Measurements from ENCODE around the gene PLEKHM3.

PLEKHM3 gene

GRCh38 chr2:207808119-207808518, 217.2 kb downstream of the PLEKHM3 start:
- H3K27ac Mint-ChIP-seq: no peak overlapping the region

GRCh38 chr2:207807516-207807915, 217.8 kb downstream of the PLEKHM3 start:
- no peak overlapping the region for H3K4me3 Mint-ChIP-seq
- peaks cover 6% of the 10 kb centered on the region for H3K4me1 Mint-ChIP-seq (ENCODE audit: low read depth)
- H3K9me3 Mint-ChIP-seq: no peaks in the 10 kb centered on the region
- H3K36me3 Mint-ChIP-seq (ENCODE audit: low read depth): no peaks in the 10 kb centered on the region
- H3K27ac Mint-ChIP-seq: no peak overlapping the region
- H3K27me3 Mint-ChIP-seq (ENCODE audit: low read depth): peaks cover 6% of the 10 kb centered on the region

More at GRCh38 chr2:207808119-207808518, 217.2 kb downstream of the PLEKHM3 start:
- Mint-ChIP-seq H3K36me3 (ENCODE audit: low read depth) (no peaks in the 10 kb centered on the region), H3K4me3 (no peak overlapping the region), H3K4me1 (ENCODE audit: low read depth) (peaks cover 6% of the 10 kb centered on the region), H3K9me3 (no peaks in the 10 kb centered on the region), H3K27me3 (ENCODE audit: low read depth) (peaks cover 6% of the 10 kb centered on the region)

- peaks cover 6% of the 10 kb centered on the region for H3K4me1 Mint-ChIP-seq (ENCODE audit: low read depth)
- peaks cover 4% of the 10 kb centered on the region for H3K27me3 Mint-ChIP-seq (ENCODE audit: low read depth)
- no peaks in the 10 kb centered on the region for H3K9me3 Mint-ChIP-seq
- H3K4me3 Mint-ChIP-seq: no peak overlapping the region
- H3K36me3 Mint-ChIP-seq (ENCODE audit: low read depth): no peaks in the 10 kb centered on the region
- H3K27ac Mint-ChIP-seq: no peak overlapping the region
Observed at GRCh38 chr2:207805566-207806226, 219.6 kb downstream of the PLEKHM3 start.

GRCh38 chr2:207802650-207803049, 222.7 kb downstream of the PLEKHM3 start:
- Mint-ChIP-seq H3K4me3 (no peak overlapping the region), H3K36me3 (ENCODE audit: low read depth) (no peaks in the 10 kb centered on the region), H3K27ac (no peak overlapping the region), H3K27me3 (ENCODE audit: low read depth) (peaks cover 4% of the 10 kb centered on the region), H3K9me3 (no peaks in the 10 kb centered on the region), H3K4me1 (ENCODE audit: low read depth) (peaks cover 6% of the 10 kb centered on the region)

GRCh38 chr2:207801259-207801658, 224.1 kb downstream of the PLEKHM3 start:
- H3K27me3 Mint-ChIP-seq (ENCODE audit: low read depth): peaks cover 4% of the 10 kb centered on the region
- no peak overlapping the region for H3K27ac Mint-ChIP-seq
- H3K4me3 Mint-ChIP-seq: no peak overlapping the region
- no peaks in the 10 kb centered on the region for H3K9me3 Mint-ChIP-seq
- H3K36me3 Mint-ChIP-seq (ENCODE audit: low read depth): no peaks in the 10 kb centered on the region
- peaks cover 4% of the 10 kb centered on the region for H3K4me1 Mint-ChIP-seq (ENCODE audit: low read depth)

GRCh38 chr2:207796585-207797350, 228.6 kb downstream of the PLEKHM3 start:
- Mint-ChIP-seq H3K4me3 (no peak overlapping the region), H3K27ac (no peak overlapping the region), H3K9me3 (no peaks in the 10 kb centered on the region), H3K36me3 (ENCODE audit: low read depth) (no peaks in the 10 kb centered on the region), H3K27me3 (ENCODE audit: low read depth) (peaks cover 2% of the 10 kb centered on the region), H3K4me1 (ENCODE audit: low read depth) (peaks cover 3% of the 10 kb centered on the region)

- Mint-ChIP-seq H3K9me3 (no peaks in the 10 kb centered on the region), H3K4me3 (no peak overlapping the region), H3K36me3 (ENCODE audit: low read depth) (no peaks in the 10 kb centered on the region), H3K4me1 (ENCODE audit: low read depth) (peaks cover 3% of the 10 kb centered on the region), H3K27ac (no peak overlapping the region), H3K27me3 (ENCODE audit: low read depth) (peaks cover 6% of the 10 kb centered on the region)
Observed at GRCh38 chr2:207792244-207792785, 233.0 kb downstream of the PLEKHM3 start.

GRCh38 chr2:207791579-207792243, 233.6 kb downstream of the PLEKHM3 start:
- peaks cover 8% of the 10 kb centered on the region for H3K27me3 Mint-ChIP-seq (ENCODE audit: low read depth)
- H3K4me1 Mint-ChIP-seq (ENCODE audit: low read depth): peaks cover 3% of the 10 kb centered on the region
- no peak overlapping the region for H3K4me3 Mint-ChIP-seq
- no peaks in the 10 kb centered on the region for H3K36me3 Mint-ChIP-seq (ENCODE audit: low read depth)
- no peak overlapping the region for H3K27ac Mint-ChIP-seq
- no peaks in the 10 kb centered on the region for H3K9me3 Mint-ChIP-seq

GRCh38 chr2:207790898-207791297, 234.4 kb downstream of the PLEKHM3 start:
- H3K4me1 Mint-ChIP-seq (ENCODE audit: low read depth): peaks cover 3% of the 10 kb centered on the region
- no peaks in the 10 kb centered on the region for H3K36me3 Mint-ChIP-seq (ENCODE audit: low read depth)
- no peak overlapping the region for H3K27ac Mint-ChIP-seq
- no peaks in the 10 kb centered on the region for H3K9me3 Mint-ChIP-seq
- no peak overlapping the region for H3K4me3 Mint-ChIP-seq
- H3K27me3 Mint-ChIP-seq (ENCODE audit: low read depth): peaks cover 8% of the 10 kb centered on the region

GRCh38 chr2:207787800-207788199, 237.5 kb downstream of the PLEKHM3 start:
- Mint-ChIP-seq H3K27me3 (ENCODE audit: low read depth) (peaks cover 8% of the 10 kb centered on the region), H3K9me3 (no peaks in the 10 kb centered on the region), H3K36me3 (ENCODE audit: low read depth) (no peaks in the 10 kb centered on the region), H3K4me1 (ENCODE audit: low read depth) (peaks cover 3% of the 10 kb centered on the region), H3K4me3 (no peak overlapping the region), H3K27ac (no peak overlapping the region)

GRCh38 chr2:207787017-207787416, 238.3 kb downstream of the PLEKHM3 start:
- no peak overlapping the region for H3K4me3 Mint-ChIP-seq
- H3K9me3 Mint-ChIP-seq: no peaks in the 10 kb centered on the region
- peaks cover 9% of the 10 kb centered on the region for H3K27me3 Mint-ChIP-seq (ENCODE audit: low read depth)
- H3K27ac Mint-ChIP-seq: no peak overlapping the region
- H3K4me1 Mint-ChIP-seq (ENCODE audit: low read depth): no peaks in the 10 kb centered on the region
- H3K36me3 Mint-ChIP-seq (ENCODE audit: low read depth): no peaks in the 10 kb centered on the region

GRCh38 chr2:207784898-207785297, 240.4 kb downstream of the PLEKHM3 start:
- Mint-ChIP-seq H3K4me3 (no peak overlapping the region), H3K4me1 (ENCODE audit: low read depth) (no peaks in the 10 kb centered on the region), H3K27me3 (ENCODE audit: low read depth) (peaks cover 12% of the 10 kb centered on the region), H3K27ac (no peak overlapping the region), H3K9me3 (no peaks in the 10 kb centered on the region), H3K36me3 (ENCODE audit: low read depth) (no peaks in the 10 kb centered on the region)

GRCh38 chr2:207783514-207783913, 241.8 kb downstream of the PLEKHM3 start:
- Mint-ChIP-seq H3K27me3 (ENCODE audit: low read depth) (peaks cover 17% of the 10 kb centered on the region), H3K36me3 (ENCODE audit: low read depth) (no peaks in the 10 kb centered on the region), H3K27ac (no peak overlapping the region), H3K9me3 (no peaks in the 10 kb centered on the region), H3K4me3 (no peak overlapping the region), H3K4me1 (ENCODE audit: low read depth) (no peaks in the 10 kb centered on the region)

- Mint-ChIP-seq H3K9me3 (no peaks in the 10 kb centered on the region), H3K27me3 (ENCODE audit: low read depth) (peaks cover 11% of the 10 kb centered on the region), H3K4me1 (ENCODE audit: low read depth) (no peaks in the 10 kb centered on the region), H3K36me3 (ENCODE audit: low read depth) (no peaks in the 10 kb centered on the region), H3K4me3 (no peak overlapping the region), H3K27ac (no peak overlapping the region)
Observed at GRCh38 chr2:207782238-207783030, 242.9 kb downstream of the PLEKHM3 start.

All from T-helper 1 cell treated with Interleukin-12 subunit alpha and Interleukin-12 subunit beta and Interleukin-4 antibody, amounts not matched to agents 30 μg/mL and 1 μg/mL, for 36 hours (primary cell).